NCI-H1436 treated with DMSO at 0.1 percent for 48 hours (cell line): ENCODE results near the gene RBM20.
A peak's percentile ranks its signal among the peaks of the same experiment; 100 is the strongest.
"Not testable (repeated sequence)": the region's sequence is repeated elsewhere in the genome, so short reads cannot be mapped to it uniquely, and the experiment has no call there.

Experiments
- DNase-seq: peaks from one replicate; lab custom pipeline; 2025; lab: John Stamatoyannopoulos, UW

The RBM20 gene

DNA sequence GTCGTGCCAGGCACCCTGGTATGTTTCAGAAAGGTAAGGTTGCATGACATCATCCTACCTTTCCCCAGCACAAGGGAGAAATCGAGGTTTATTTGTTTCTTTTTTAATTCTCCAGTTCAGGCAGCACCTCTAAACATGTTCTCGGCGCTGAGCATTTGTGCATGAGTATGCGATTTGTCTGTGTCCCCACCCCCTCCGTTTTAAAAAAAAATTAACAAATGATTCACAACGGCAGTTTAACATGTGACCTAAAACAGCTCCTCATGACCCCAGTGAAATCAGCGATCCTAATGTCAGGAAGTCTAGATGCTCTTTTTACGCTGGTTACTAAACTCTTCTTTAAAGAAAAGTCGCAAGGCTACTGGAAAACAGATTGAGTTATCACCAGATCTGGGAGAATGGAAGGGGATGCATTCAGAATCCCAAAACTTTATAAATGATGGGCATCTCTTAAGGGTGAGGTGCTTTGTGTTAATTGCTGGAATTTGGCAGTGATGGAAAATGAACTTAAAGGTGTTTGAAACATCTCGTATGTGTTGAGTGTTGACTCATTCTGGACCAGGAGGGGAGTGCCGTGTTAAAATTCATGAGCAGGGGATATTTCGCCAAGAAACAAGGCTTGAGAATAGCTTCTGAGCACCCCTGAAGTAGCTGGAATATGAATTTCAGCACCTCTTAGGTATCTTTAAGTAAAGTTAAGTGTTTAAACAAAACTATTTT, 120.8 kb downstream of the RBM20 start:
- DNase-seq = no peak

DNA sequence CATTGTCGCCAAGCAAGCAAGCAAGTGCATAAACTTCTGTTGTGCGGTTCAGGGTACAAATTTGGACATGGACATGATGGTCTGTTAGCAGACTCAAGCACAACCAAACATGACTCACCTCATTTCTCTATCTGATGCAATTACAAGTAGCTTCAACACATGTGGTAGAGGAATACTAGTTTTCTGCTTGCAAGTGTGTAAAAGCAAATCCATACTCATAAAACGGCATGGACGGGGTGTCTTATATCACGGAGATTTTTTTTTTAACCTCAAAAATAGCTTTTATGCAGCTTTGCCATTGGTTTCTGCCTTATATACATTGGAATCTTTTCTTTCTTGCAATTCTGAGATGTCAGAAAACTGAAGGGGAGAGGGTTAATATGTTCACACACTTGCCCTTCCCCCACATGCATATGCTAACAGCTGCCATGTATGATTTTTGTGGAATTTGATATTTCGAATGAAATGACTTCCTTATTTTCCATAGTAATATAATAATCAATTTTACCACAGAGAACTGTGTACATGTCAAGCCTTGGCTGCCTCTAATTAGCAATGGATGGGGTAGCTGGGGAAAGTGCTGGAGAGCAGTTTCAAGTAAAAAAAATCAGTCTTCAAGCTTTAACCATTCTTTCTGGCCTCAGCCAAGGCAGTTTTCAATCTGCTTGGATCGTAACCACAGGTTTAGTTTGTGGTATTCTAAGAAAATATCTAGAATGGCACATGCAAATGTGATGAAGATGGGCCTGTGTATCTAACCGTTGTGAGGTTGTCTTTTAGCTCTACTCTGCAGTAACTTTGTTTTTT, 121.6 kb downstream of the RBM20 start:
- no peak for DNase-seq

DNA sequence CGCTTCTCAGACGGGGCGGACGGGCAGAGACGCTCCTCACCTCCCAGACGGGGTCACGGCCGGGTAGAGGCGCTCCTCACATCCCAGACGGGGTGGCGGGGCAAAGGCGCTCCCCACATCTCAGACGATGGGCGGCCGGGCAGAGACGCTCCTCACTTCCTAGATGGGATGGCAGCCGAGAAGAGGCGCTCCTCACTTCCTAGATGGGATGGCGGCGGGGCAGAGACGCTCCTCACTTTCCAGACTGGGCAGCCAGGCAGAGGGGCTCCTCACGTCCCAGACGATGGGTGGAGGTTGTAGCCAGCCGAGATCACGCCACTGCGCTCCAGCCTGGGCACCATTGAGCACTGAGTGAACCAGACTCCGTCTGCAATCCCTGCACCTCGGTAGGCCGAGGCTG, 123.5 kb downstream of the RBM20 start:
- not testable (repeated sequence) for DNase-seq

DNA sequence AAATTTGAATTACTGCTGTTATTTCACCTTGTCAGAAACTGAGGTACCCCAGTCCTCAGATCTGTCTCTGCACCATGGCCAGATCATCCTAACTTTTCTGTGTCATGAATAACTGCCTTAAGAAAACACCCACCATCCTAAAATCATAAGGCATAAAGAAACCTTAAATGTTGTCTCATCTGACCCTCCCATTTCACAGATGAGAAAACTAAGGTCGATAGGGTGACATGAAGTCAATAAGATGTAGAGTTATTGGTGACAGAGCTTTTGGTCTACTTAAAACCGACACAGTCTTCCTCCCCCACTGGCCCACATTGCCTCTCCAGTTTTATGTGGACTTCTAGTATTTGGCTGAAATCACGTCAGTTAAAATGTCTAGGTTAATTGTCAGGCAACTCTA, 126.1 kb downstream of the RBM20 start:
- no peak for DNase-seq

DNA sequence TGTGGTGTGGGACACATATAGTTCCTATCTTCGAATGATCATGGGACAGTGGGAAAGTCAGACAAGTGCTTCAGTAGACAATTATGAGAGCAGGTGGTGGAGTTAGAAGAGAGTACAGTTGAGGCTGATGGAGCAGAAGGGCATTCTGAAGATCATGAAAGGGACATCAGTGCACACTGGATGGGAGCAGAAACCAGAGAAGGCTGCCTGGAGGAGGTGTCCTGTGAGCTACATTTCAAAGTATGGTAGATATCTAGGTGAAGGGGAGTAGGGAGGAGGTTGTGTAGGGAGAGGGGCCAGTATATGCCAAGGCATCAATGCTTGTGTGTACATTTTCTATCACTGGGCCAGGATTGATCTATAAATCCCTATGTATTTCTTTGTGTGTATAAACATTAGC, 127.3 kb downstream of the RBM20 start:
- DNase-seq = no peak

DNA sequence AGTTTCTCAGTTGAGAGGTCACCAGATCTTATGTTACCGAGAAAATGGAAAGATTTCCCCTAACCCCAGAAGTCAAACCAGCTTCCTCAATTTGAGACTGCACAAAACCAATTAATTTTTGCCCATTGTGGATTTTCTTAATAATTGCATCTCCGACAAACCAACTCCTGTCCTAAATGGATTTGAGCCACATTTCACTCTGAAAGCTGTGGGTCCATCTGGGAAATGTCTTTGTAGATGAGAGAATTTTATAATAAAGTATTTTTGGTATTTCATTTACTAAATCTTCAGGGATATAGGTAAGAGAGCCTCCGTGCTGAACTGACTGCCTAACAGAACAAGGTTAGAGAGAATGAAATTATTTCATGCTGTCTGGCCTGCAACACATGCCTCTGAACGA, 127.9 kb downstream of the RBM20 start:
- no peak for DNase-seq

DNA sequence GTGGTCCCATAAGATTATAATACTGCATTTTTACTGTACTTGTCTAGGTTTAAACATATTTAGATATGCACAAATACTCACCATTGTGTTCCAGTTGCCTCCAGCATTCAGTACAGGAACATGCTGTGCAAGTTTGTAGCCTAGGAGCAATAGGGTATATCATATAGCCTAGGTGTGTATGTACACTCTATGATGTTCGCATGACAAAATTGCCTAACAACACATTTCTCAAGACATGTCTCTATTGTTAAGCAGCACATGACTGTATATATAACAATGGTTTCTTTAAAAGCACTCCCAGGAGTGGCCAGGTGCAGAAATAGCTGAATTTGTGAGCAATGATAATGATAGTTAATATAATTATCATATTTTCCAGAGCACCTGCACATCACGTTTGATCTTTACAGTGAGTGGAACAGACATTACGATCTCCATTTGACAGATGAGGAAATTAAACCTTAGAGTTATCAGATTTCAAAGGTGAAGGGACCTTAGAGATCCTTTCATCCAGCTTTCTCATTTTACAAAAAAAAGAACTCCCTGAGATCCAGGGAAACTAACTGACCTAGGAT, 128.4 kb downstream of the RBM20 start:
- peak; percentile 61 for DNase-seq

DNA sequence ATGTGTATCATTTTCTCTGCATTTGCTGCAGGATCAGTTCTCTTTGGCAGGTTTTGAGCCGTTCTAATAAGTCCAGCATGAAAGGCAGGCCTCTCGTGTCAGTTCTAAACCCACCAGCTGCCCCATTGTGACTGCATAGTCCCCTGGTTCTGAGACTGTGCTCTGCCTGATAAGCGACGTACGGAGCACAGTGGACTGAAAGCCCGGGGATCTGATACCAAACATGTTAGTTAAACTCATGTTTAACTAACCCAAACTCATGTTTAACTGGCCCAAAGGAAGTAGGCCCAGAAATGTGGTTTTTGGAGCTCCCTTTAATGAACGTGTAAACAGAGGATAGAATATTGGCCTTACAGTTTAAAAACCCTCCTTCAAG, 129.5 kb downstream of the RBM20 start:
- DNase-seq = no peak

DNA sequence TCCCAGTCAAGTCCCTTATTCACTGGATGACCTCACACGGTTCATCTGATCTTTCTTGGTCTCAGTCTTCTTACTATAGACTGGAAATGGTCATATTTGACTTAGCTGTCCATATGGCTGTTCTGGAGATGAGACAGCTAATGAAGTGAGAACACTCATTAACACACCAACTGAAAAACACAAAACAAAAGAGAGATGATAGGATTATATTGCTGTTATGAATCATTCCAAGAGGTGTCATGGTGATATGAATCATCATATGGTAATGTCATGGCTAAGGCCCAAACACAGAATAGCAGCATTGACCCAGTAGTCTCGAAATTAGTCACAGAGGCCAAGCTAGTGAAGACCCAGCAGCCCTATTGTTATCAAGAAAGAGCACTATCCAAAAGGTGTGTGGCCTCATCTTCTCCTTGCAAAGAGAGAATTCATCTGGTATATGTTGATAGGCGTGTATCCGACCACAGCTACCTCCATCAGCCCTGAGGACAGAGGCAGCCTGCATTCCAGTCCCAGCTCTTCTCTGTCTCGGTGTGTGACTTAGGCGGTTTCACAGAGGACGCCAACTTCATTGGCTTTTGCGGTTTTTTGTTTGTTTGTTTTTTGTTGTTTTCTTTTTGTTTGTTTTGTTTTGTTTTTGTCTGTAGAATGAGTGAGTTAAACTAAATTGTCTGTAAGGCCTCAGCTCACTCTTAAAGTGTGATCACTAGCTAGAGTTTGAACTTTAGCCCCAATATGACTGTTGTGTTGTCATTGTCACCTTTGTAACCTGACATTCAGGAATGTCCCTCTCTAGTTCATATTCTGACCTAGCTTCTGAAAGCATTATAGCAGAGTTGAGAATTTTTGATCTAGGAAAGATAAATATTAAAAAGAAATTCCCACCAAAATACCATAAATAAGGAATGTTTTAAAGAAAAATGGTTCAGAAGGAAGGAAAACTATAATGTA, 130.2 kb downstream of the RBM20 start:
- no peak for DNase-seq

DNA sequence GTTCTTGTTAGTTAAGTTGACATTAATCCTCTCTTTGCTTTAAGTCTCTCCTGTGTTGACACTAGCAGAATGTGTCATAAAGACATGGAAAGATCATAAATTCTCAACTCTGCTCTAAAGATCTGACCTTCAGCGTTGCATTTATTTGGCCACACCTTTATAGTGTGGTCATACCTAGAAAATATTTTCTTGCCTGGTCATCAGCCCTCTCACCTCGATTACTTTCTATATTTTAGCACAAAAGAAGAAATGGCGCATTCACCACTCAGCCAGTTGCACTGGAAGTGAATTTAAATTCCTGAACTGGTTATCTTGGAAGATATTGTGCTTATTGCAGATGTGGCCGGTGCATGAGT, 130.9 kb downstream of the RBM20 start:
- no peak for DNase-seq

DNA sequence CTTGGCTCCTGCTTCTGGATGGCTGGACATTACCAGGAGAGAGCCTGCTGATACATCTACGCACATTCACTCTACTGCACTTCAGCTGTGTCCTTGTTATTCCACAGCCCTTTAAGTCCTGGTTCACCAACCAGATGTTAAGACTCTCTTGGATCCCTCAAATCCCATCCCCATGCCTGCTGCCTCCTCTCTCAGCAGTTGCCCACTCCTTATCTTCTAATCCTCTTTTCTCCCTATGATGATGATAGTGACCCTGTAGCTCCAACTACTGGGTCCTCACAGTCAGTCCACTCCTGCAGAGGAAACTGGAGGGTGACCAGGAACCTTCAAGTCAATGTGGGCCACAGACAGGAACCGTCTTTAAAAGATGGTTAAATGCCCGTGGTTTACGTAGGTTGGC, 131.3 kb downstream of the RBM20 start:
- no peak for DNase-seq

DNA sequence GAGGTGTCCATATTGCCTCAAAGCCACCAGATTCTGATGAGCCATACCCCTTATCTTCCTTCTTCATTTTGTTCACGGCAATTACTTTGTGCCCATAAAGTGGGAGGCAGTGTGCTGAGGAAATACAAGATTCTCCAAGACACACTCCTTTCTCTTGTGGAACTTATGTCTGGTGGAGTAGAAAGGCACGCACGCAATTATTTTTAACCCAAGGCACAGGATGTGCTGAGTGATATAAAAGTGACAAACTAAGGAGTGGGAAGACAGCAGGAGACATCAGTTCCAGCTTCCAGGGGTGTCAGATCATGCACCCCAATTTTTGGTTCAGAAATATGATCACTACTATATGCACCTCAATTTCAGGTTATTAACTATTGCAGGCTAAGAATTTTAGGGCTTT, 132.9 kb downstream of the RBM20 start:
- DNase-seq = no peak

DNA sequence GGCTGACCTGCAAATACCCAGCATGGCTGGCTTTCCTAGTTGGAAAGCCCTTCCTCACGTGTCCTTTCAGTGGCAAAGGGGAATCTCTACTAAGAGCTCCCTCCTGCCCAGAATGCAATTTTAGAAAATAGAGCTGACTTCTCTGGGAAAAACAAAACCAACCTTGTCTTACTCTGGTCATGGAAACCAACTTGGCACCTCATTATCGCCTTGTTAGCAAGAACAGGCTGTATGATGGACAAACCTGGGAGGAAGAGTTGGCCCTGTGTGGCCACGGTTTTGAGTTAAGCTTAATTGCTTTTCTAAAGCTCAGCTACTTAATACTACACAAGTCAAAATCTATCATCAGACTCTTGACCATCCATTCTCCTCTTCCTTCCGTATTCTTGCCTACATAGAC, 133.5 kb downstream of the RBM20 start:
- DNase-seq = no peak

DNA sequence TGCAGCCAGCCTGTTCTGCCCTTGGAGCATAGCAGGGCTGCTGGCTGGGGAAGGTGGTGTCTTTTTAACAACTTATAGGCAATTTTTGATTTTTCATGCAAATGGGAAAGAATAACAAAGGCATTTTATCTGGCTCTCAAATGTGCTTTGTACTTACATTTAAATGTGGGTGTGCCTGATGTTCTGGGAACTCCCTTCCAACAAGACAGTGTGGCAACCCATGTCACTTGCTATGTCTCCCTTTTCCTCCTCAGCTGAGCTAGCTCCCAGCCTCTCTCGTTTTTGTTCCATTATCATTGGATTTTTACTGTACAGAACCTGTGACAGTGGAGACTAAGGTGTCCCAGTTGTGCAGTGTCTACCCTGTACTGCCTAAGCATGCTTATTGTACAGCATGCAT, 134.1 kb downstream of the RBM20 start:
- DNase-seq = no peak

DNA sequence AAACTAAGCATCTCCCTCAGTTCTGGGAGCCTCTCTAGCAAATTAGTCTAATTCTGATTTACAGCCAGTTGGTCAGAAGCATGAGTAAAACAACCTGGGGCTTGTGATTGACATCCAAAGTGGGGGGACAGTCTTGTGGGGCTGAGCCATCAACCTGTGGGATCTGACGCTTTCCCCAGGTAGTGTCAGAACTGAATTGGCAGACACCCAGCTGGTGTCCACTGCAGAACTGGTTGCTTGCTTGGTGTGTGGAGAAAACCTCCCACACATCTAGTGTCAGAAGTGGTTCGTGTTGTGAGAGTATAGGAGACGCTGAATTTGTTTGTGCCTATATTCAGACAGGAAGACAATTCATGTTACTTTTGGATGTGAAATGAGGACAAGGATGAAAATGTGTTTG, 135.4 kb downstream of the RBM20 start:
- DNase-seq = no peak

DNA sequence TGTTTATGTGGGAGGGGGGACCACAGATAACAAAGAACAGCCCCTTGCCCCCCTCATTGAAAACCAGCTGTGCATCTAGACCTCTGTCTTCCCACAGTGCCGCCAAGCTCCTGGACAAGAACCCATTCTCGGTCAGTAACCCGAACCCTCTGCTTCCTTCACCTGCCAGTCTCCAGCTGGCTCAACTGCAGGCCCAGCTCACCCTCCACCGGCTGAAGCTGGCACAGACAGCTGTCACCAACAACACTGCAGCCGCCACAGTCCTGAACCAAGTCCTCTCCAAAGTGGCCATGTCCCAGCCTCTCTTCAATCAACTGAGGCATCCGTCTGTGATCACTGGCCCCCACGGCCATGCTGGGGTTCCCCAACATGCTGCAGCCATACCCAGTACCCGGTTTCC, 136.6 kb downstream of the RBM20 start:
- DNase-seq = no peak

DNA sequence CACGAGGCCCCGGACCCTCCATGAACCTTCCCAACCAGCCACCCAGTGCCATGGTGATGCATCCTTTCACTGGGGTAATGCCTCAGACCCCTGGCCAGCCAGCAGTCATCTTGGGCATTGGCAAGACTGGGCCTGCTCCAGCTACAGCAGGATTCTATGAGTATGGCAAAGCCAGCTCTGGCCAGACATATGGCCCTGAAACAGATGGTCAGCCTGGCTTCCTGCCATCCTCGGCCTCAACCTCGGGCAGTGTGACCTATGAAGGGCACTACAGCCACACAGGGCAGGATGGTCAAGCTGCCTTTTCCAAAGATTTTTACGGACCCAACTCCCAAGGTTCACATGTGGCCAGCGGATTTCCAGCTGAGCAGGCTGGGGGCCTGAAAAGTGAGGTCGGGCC, 137.0 kb downstream of the RBM20 start:
- DNase-seq = no peak

DNA sequence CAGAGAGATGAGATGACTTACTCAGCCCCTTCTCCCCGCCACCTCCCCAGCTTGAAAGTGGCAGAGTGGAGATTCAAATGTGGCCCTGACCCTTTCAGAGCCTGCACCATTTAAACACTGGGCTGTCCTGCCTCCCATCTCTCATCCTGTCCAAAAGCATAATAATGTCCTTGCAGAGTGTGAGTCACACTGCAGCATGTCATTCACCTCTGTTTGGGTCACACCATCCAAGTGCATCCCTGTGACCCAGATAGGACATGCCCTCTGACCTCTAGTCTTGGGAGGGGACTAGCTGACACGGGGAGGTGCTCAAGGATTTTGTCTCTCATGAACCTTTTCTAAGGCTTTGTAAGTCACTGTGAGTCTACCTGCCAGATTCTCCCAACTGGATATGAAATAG, 138.5 kb downstream of the RBM20 start:
- no peak for DNase-seq

DNA sequence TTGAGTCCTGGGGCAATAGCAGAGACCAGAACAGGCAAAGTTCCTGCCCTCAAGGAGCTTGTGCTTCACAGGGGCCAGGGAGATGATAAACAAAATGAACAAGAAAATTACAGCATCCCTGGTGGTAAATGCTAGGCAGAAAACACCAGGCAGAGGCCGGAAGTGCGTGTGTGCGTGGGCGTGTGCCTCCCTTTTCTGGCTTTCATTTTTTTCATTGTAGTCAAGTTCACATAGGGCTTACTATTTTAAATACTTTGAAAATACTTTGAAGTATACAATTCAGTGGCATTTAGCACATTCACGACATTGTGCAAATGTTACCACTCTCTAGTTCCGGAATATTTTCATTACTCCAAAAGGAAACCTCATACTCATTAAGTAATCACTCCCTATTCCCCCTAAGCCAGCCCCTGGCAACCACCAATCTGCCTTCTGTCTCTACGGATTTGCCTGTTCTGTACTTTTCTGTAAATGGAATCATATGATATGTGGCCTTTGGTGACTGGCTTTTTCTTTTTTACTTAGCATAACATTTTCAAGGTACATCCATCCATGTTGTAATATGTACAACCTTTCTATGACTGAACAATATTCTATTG, 139.5 kb downstream of the RBM20 start:
- no peak for DNase-seq

DNA sequence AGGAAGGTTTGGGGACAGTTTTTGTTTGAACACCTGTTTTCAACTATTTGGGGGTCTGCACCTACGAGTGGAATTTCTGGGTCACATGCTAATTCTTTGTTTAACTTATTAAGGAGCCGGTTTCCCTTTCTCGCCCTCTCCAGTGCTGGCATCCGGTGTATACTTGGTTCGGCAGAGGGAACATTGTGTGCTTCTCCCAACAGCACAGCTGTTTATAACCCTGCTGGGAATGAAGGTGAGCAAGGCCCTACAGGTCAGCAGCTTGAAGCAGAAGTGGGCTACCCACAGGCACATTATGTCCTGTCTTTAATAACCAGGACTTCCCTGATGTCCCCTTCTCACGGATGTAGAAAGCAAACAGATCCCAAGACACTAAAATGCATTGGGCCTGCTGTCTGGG, 140.1 kb downstream of the RBM20 start:
- DNase-seq = no peak

DNA sequence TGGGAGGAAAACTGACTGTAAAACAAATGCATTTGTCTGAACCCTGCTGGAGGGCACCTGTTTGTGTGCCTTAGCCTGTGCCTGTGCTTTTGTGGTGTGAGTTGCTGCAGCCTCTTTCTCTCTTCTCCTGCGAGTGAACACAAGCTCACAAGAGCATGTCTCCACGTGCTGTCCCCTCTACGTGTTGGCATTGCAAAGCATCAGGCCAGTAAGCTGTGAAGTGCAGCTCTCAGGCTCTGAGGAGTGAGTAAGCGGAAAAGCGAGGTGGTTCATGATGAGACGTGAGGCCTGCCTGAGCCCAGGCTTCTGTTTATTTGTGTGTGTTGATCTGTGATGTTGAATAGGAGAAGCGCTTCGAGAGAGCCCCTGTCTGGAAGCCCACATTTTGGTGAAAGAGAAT, 142.0 kb downstream of the RBM20 start:
- DNase-seq = no peak
